ENCODE results near the gene SCN5A. TPM values are rescaled to one million over a fixed set of nuclear protein-coding genes. Genes with fewer than 3 reads are reported as not detected.

The SCN5A gene
- total RNA-seq, 1 donor from 2014 or later = 3.9 TPM

DNA sequence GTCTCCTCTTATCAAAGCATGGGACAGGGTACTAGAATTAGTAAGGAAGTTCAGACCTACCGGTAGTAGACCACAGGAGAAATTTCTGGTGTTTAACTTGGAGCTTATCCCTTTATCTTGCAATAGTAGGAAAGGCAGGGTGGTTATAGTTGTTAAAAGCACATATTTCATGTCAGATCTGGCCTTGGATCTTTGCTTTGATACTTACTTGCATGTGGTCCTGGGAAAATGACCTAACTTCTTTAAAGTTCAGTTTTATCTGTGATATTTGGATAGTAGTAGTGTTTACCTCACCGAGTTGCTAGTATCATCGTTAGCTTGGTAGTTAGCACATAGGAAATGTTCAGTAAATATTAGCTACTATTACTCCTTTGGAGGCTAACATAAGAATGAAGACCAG is 137.9 kb downstream of the SCN5A start:
- no peaks in the 10 kb centered on the region for H3K27me3 Mint-ChIP-seq (ENCODE audit: insufficient read depth, low read depth)
- H3K27ac ChIP-seq = no peak overlapping the region
- H3K9me3 Mint-ChIP-seq = no peaks in the 10 kb centered on the region
- no peaks in the 10 kb centered on the region for H3K4me1 Mint-ChIP-seq
- H3K4me3 Mint-ChIP-seq = no peak overlapping the region
- H3K36me3 ChIP-seq = peaks cover 6% of the 10 kb centered on the region
- no peaks in the 10 kb centered on the region for H4K20me1 ChIP-seq (ENCODE audit: low read depth)
- H3K9me3 ChIP-seq (ENCODE audit: low read depth) = no peaks in the 10 kb centered on the region
- H3K4me2 ChIP-seq = no peak overlapping the region
- no peak overlapping the region for H3K4me3 ChIP-seq
- H3K27ac Mint-ChIP-seq = no peak overlapping the region
- DNase-seq (ENCODE audit: low spot score) = no peak
- TF ChIP-seq EZH2phosphoT487 (IDR thresholded peaks at IDR 0.05) = no peak
- TF ChIP-seq EZH2 (IDR thresholded peaks at IDR 0.05) = no peak
- TF ChIP-seq, protein P1, sequence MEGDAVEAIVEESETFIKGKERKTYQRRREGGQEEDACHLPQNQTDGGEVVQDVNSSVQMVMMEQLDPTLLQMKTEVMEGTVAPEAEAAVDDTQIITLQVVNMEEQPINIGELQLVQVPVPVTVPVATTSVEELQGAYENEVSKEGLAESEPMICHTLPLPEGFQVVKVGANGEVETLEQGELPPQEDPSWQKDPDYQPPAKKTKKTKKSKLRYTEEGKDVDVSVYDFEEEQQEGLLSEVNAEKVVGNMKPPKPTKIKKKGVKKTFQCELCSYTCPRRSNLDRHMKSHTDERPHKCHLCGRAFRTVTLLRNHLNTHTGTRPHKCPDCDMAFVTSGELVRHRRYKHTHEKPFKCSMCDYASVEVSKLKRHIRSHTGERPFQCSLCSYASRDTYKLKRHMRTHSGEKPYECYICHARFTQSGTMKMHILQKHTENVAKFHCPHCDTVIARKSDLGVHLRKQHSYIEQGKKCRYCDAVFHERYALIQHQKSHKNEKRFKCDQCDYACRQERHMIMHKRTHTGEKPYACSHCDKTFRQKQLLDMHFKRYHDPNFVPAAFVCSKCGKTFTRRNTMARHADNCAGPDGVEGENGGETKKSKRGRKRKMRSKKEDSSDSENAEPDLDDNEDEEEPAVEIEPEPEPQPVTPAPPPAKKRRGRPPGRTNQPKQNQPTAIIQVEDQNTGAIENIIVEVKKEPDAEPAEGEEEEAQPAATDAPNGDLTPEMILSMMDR (IDR thresholded peaks at IDR 0.05) = no peak
- H3F3A ChIP-seq (ENCODE audit: low read depth) = no peaks in the 10 kb centered on the region
- H3K9ac ChIP-seq = no peak overlapping the region
- H3K79me2 ChIP-seq (ENCODE audit: low read depth) = no peaks in the 10 kb centered on the region
- H3K27me3 ChIP-seq = no peaks in the 10 kb centered on the region
- no peak overlapping the region for H2AFZ ChIP-seq (replicated peaks)
- peaks cover 21% of the 10 kb centered on the region for H3K36me3 Mint-ChIP-seq
- no peaks in the 10 kb centered on the region for H3K4me1 ChIP-seq

DNA sequence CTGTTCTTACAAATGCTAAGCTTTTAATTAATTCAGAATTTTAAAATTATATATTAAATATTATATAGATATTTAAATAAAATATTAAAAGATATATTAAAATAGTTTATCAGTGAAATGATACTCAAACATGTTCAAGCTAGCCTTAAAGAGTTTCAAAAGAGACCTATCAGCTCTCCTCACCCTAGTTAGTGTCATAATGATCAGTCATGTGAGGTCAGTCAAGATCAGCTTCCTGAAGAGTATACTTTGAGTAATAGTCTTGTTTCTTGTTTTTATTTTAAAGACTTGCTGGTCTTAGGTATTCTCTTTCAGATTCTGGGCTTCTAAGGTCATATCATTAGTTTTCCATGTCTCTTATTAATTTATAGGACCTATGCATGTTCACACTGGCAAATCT is 138.9 kb downstream of the SCN5A start:
- no peaks in the 10 kb centered on the region for H3K9me3 Mint-ChIP-seq
- H3K4me1 Mint-ChIP-seq = no peaks in the 10 kb centered on the region
- H3K4me3 Mint-ChIP-seq = no peak overlapping the region

DNA sequence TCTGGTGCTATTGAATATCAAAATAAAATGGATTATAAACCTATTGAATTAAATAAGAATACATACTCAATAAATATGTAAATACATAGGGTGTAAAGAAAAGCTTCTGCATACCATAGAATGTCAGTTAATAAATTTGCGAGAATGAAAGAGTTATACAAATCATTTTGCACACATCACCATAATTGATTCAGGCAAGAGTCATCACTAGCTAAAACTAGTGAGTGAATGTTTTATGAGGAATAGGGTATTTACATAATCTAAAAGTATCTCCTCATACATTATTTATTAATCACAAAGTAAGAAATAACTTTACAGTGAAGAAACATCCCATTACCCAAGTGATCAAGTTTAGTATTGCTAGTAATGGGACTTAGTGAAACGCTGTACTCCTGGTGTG is 139.8 kb downstream of the SCN5A start:
- Histone ChIP-seq H3K4me3 (no peak overlapping the region), H2AFZ (replicated peaks) (no peak overlapping the region), H3K36me3 (peaks cover 6% of the 10 kb centered on the region), H3K9me3 (ENCODE audit: low read depth) (no peaks in the 10 kb centered on the region), H3K79me2 (ENCODE audit: low read depth) (no peaks in the 10 kb centered on the region), H4K20me1 (ENCODE audit: low read depth) (no peaks in the 10 kb centered on the region), H3K4me2 (no peak overlapping the region), H3K9ac (no peak overlapping the region), H3K27me3 (no peaks in the 10 kb centered on the region), H3K27ac (no peak overlapping the region), H3K4me1 (no peaks in the 10 kb centered on the region), H3F3A (ENCODE audit: low read depth) (no peaks in the 10 kb centered on the region)
- Mint-ChIP-seq H3K4me1 (no peaks in the 10 kb centered on the region), H3K4me3 (no peak overlapping the region), H3K27me3 (ENCODE audit: insufficient read depth, low read depth) (no peaks in the 10 kb centered on the region), H3K27ac (no peak overlapping the region), H3K9me3 (no peaks in the 10 kb centered on the region), H3K36me3 (peaks cover 16% of the 10 kb centered on the region)
- TF ChIP-seq EZH2phosphoT487 (IDR thresholded peaks at IDR 0.05) (no peak), EZH2 (IDR thresholded peaks at IDR 0.05) (no peak)
- TF ChIP-seq, protein P1 (IDR thresholded peaks at IDR 0.05) = no peak
- no peak for DNase-seq (ENCODE audit: low spot score)

More for the DNA sequence above, 138.9 kb downstream of the SCN5A start:
- H3F3A ChIP-seq (ENCODE audit: low read depth) = no peaks in the 10 kb centered on the region
- no peak overlapping the region for H3K9ac ChIP-seq
- no peaks in the 10 kb centered on the region for H3K27me3 ChIP-seq
- H3K4me2 ChIP-seq = no peak overlapping the region
- H3K27ac ChIP-seq = no peak overlapping the region
- no peak overlapping the region for H3K27ac Mint-ChIP-seq
- no peak overlapping the region for H2AFZ ChIP-seq (replicated peaks)
- H3K9me3 ChIP-seq (ENCODE audit: low read depth) = no peaks in the 10 kb centered on the region
- no peaks in the 10 kb centered on the region for H4K20me1 ChIP-seq (ENCODE audit: low read depth)
- peaks cover 6% of the 10 kb centered on the region for H3K36me3 ChIP-seq
- DNase-seq (ENCODE audit: low spot score) = no peak
- TF ChIP-seq, protein P1 (IDR thresholded peaks at IDR 0.05) = no peak
- TF ChIP-seq EZH2 (IDR thresholded peaks at IDR 0.05) (no peak), EZH2phosphoT487 (IDR thresholded peaks at IDR 0.05) (no peak)
- no peaks in the 10 kb centered on the region for H3K79me2 ChIP-seq (ENCODE audit: low read depth)
- no peak overlapping the region for H3K4me3 ChIP-seq
- H3K27me3 Mint-ChIP-seq (ENCODE audit: insufficient read depth, low read depth) = no peaks in the 10 kb centered on the region
- H3K36me3 Mint-ChIP-seq = peaks cover 18% of the 10 kb centered on the region
- H3K4me1 ChIP-seq = no peaks in the 10 kb centered on the region
